HL-60 (cell line): Measurements from ENCODE around the gene CHST11.

Source experiments
- GABPA ChIP-seq: IDR thresholded peaks from 2 replicates; pipeline ENCODE4 v1.6.1; 2012; ENCODE audit warnings: low read depth
- POLR2AphosphoS5 ChIP-seq: IDR thresholded peaks from 2 replicates; pipeline ENCODE4 v1.6.1; 2012; ENCODE audit warnings: low read depth
- SPI1 ChIP-seq: IDR thresholded peaks from 2 replicates; pipeline ENCODE4 v1.6.1; 2012; ENCODE audit warnings: low read depth, mild to moderate bottlenecking, borderline replicate concordance
- TF ChIP-seq, protein P1 (sequence below): IDR thresholded peaks from one replicate; pipeline ENCODE4 v1.5.1; 2011; ENCODE audit warnings: low read length, control low read depth, inconsistent platforms; ENCODE audit not compliant: insufficient read depth
- TF ChIP-seq, protein P2 (sequence below): IDR thresholded peaks from 2 replicates; pipeline ENCODE4 v1.6.1; 2012; ENCODE audit warnings: low read depth; ENCODE audit not compliant: insufficient replicate concordance

DNA sequence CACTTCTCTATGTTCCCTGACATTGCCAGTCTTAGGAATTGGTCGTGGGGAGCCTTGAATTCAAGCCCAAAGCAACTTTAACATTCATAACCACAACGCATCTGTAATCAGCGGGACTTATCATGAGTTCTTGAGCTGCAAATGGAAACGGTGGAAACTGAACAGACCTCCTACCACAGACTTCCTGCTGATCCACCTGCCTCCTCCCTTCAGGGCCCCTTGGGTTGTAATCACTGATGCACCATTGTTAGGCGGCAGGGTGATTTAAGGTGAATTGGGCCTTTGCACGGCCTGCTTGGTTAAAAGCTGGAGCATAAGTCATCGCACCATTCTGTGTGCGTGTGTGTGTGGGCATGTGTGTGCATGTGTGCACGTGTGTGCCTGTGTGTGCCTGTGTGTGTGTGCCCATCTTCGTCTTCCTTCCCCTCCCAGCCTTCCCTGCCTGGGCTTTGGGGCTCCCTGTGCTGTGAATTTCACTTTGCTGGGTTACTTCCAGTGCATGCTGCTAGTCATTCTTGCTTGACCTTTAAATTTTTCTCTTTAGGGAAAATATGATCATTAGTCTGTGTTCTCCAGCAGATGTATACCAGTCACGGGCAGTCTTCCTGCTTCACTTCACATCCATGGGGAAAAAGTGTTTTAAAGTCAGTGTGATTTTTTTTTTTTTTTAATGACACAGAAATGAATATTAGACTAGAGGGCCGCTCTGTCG is 29.1 kb downstream of the CHST11 start:
- TF ChIP-seq, protein P1, sequence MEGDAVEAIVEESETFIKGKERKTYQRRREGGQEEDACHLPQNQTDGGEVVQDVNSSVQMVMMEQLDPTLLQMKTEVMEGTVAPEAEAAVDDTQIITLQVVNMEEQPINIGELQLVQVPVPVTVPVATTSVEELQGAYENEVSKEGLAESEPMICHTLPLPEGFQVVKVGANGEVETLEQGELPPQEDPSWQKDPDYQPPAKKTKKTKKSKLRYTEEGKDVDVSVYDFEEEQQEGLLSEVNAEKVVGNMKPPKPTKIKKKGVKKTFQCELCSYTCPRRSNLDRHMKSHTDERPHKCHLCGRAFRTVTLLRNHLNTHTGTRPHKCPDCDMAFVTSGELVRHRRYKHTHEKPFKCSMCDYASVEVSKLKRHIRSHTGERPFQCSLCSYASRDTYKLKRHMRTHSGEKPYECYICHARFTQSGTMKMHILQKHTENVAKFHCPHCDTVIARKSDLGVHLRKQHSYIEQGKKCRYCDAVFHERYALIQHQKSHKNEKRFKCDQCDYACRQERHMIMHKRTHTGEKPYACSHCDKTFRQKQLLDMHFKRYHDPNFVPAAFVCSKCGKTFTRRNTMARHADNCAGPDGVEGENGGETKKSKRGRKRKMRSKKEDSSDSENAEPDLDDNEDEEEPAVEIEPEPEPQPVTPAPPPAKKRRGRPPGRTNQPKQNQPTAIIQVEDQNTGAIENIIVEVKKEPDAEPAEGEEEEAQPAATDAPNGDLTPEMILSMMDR, result no peak
- TF ChIP-seq GABPA (no peak), POLR2AphosphoS5 (peak; percentile 75), SPI1 (no peak)
- TF ChIP-seq, protein P2, sequence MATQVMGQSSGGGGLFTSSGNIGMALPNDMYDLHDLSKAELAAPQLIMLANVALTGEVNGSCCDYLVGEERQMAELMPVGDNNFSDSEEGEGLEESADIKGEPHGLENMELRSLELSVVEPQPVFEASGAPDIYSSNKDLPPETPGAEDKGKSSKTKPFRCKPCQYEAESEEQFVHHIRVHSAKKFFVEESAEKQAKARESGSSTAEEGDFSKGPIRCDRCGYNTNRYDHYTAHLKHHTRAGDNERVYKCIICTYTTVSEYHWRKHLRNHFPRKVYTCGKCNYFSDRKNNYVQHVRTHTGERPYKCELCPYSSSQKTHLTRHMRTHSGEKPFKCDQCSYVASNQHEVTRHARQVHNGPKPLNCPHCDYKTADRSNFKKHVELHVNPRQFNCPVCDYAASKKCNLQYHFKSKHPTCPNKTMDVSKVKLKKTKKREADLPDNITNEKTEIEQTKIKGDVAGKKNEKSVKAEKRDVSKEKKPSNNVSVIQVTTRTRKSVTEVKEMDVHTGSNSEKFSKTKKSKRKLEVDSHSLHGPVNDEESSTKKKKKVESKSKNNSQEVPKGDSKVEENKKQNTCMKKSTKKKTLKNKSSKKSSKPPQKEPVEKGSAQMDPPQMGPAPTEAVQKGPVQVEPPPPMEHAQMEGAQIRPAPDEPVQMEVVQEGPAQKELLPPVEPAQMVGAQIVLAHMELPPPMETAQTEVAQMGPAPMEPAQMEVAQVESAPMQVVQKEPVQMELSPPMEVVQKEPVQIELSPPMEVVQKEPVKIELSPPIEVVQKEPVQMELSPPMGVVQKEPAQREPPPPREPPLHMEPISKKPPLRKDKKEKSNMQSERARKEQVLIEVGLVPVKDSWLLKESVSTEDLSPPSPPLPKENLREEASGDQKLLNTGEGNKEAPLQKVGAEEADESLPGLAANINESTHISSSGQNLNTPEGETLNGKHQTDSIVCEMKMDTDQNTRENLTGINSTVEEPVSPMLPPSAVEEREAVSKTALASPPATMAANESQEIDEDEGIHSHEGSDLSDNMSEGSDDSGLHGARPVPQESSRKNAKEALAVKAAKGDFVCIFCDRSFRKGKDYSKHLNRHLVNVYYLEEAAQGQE, result no peak
